ENCODE measurements around the gene TMEM178B. TPM values are rescaled to one million over a fixed set of nuclear protein-coding genes. Genes with fewer than 3 reads are reported as not detected.
A peak's percentile ranks its signal among the peaks of the same experiment; 100 is the strongest.

The TMEM178B gene
- total and polyA plus RNA-seq, 9 of the 15 experiments (the other 6 are each of a cell fraction or from before 2014, with no cell fraction given): under 0.01 to 0.03 (median 0.01) TPM; not detected in 5

GRCh38 chr7:141335164-141335563 lies 261.3 kb downstream of the TMEM178B start:
- intact Hi-C loops (cut with micrococcal nuclease): no loop called here

More at GRCh38 chr7:141335164-141335563, 261.3 kb downstream of the TMEM178B start:
- no peaks in the 10 kb centered on the region for H3K4me1 ChIP-seq (replicated peaks in 1 of 2; ENCODE audit: control insufficient read depth in 2 of 2, insufficient read depth in 2 of 2, low read length in 2 of 2)
- DNase-seq (ENCODE audit: extremely low read depth in 1 of 4, low spot score in 3 of 4) (no peak), ATAC-seq (no peak), FAIRE-seq (no peak)
- no peaks in the 10 kb centered on the region for H3K9me1 ChIP-seq (ENCODE audit: control insufficient read depth, insufficient read depth, low read length)
- no peak overlapping the region for H3K4me2 ChIP-seq (ENCODE audit: insufficient read depth, low read length)
- no TSS peak for BruUV-seq (replicated peaks)
- no peak overlapping the region for H3K9ac ChIP-seq (ENCODE audit: insufficient read depth in 1 of 2, low read depth in 2 of 2, low read length in 2 of 2)
- TF ChIP-seq CTCF (IDR thresholded peaks at IDR 0.05 in 2 of 3, conservative IDR thresholded peaks at IDR 0.05 in 1 of 3; ENCODE audit: insufficient read depth in 2 of 3, low read depth in 1 of 3, low read length in 3 of 3) (peak in 1 of 3 experiments; percentile 22; a peak in 1 of 6 replicates), ZNF347 (CRISPR knock-in tag; IDR thresholded peaks at IDR 0.05; ENCODE audit: low read depth) (no peak)
- ChIA-PET POLR2A (interaction anchor here (1.5 kb wide), 1 partner anchor 15 kb away, joined by 4 read pairs; no protein-coding TSS in a partner anchor), CTCF (ENCODE audit: low intra/inter-chr PET ratio) (no interaction called here)
- H3K27me3 ChIP-seq (ENCODE audit: control insufficient read depth in 2 of 2, insufficient read depth in 2 of 2, low read length in 2 of 2): 0 out of 5 replicates have a peak, but pooled peaks cover 4 to 8% of the 10 kb centered on the region in 2 experiments
- H3K27ac ChIP-seq (ENCODE audit: extremely low read depth, low read depth, low read length): no peak overlapping the region
- peaks cover 6% of the 10 kb centered on the region for H4K20me1 ChIP-seq (replicated peaks; ENCODE audit: control insufficient read depth, insufficient read depth, low read length)
- H3K36me3 ChIP-seq (ENCODE audit: control insufficient read depth, insufficient read depth, low read length): no peaks in the 10 kb centered on the region
- in situ Hi-C loops (cut with MboI): no loop called here
- H3K9me3 ChIP-seq (replicated peaks; ENCODE audit: control insufficient read depth, insufficient read depth, low read depth, low read length): no peaks in the 10 kb centered on the region
- WGBS (ENCODE audit: insufficient coverage, low coverage, missing lambda C conversion rate): 2% methylated on average over 4 of the region's 4 CpGs
- H3K4me3 ChIP-seq: no peak overlapping the region
- no peak overlapping the region for H2AFZ ChIP-seq (ENCODE audit: low read depth, low read length)
- H3K79me2 ChIP-seq (ENCODE audit: control insufficient read depth, insufficient read depth, low read length): no peaks in the 10 kb centered on the region
